ENCODE data around the gene CD86. TPM values are rescaled to one million over a fixed set of nuclear protein-coding genes. Genes with fewer than 3 reads are reported as not detected.

CD86 gene
- total RNA-seq, 2 experiments from 2014 or later, result 1.9 to 2.5 TPM

GRCh38 chr3:122082357-122082756 lies 27.2 kb downstream of the CD86 start:
- DNase-seq, result no peak
- Mint-ChIP-seq H3K4me3 (no peak overlapping the region), H3K36me3 (ENCODE audit: low read depth) (no peaks in the 10 kb centered on the region), H3K27ac (peak overlapping the region; percentile 51), H3K27me3 (no peaks in the 10 kb centered on the region), H3K4me1 (peaks cover 51% of the 10 kb centered on the region), H3K9me3 (no peaks in the 10 kb centered on the region)
- ChIA-PET POLR2A (no interaction called here), CTCF (interaction anchor here (0.9 to 5.2 kb wide), 3 partner anchors 10 to 17 kb away, joined by 3 to 39 read pairs (median 3); no protein-coding TSS in a partner anchor)

GRCh38 chr3:122084799-122085198 lies 29.6 kb downstream of the CD86 start:
- Mint-ChIP-seq H3K9me3 (no peaks in the 10 kb centered on the region), H3K36me3 (ENCODE audit: low read depth) (no peaks in the 10 kb centered on the region), H3K4me1 (peaks cover 37% of the 10 kb centered on the region), H3K27me3 (no peaks in the 10 kb centered on the region), H3K4me3 (no peak overlapping the region), H3K27ac (no peak overlapping the region)
- CTCF ChIA-PET, result interaction anchor here (0.7 to 5.2 kb wide), 2 partner anchors 7 to 563 kb away, joined by 3 to 39 read pairs; no protein-coding TSS in a partner anchor
- POLR2A ChIA-PET, result no interaction called here
- DNase-seq, result no peak

GRCh38 chr3:122085673-122086072 lies 30.5 kb downstream of the CD86 start:
- no peak for DNase-seq

GRCh38 chr3:122088531-122088930 lies 33.4 kb downstream of the CD86 start:
- no peaks in the 10 kb centered on the region for H3K27me3 Mint-ChIP-seq
- no peaks in the 10 kb centered on the region for H3K9me3 Mint-ChIP-seq
- H3K36me3 Mint-ChIP-seq (ENCODE audit: low read depth), result peaks cover 2% of the 10 kb centered on the region
- no peak overlapping the region for H3K4me3 Mint-ChIP-seq
- peaks cover 35% of the 10 kb centered on the region for H3K4me1 Mint-ChIP-seq
- DNase-seq, result no peak
- ChIA-PET CTCF (interaction anchor here (0.9 to 2.5 kb wide), 2 partner anchors 12 to 14 kb away, joined by 4 to 11 read pairs; no protein-coding TSS in a partner anchor), POLR2A (no interaction called here)
- no peak overlapping the region for H3K27ac Mint-ChIP-seq

More at GRCh38 chr3:122085673-122086072, 30.5 kb downstream of the CD86 start:
- POLR2A ChIA-PET, result interaction anchor here (1.0 kb wide), 1 partner anchor 8 kb away, joined by 4 read pairs; no protein-coding TSS in a partner anchor
- Mint-ChIP-seq H3K4me3 (no peak overlapping the region), H3K4me1 (peaks cover 32% of the 10 kb centered on the region), H3K27ac (no peak overlapping the region), H3K9me3 (no peaks in the 10 kb centered on the region), H3K27me3 (no peaks in the 10 kb centered on the region), H3K36me3 (ENCODE audit: low read depth) (no peaks in the 10 kb centered on the region)
- CTCF ChIA-PET, result interaction anchor here (0.6 kb wide), 2 partner anchors 8 to 18 kb away, joined by 3 read pairs; no protein-coding TSS in a partner anchor

GRCh38 chr3:122091602-122092295 lies 36.6 kb downstream of the CD86 start:
- no peaks in the 10 kb centered on the region for H3K27me3 Mint-ChIP-seq
- H3K27ac Mint-ChIP-seq, result peak overlapping the region; percentile 91
- H3K36me3 Mint-ChIP-seq (ENCODE audit: low read depth), result peaks cover 2% of the 10 kb centered on the region
- ChIA-PET CTCF (interaction anchor here (1.2 to 5.0 kb wide), 5 partner anchors 9 to 158 kb away, joined by 3 to 39 read pairs (median 4); no protein-coding TSS in a partner anchor), POLR2A (no interaction called here)
- peaks cover 29% of the 10 kb centered on the region for H3K4me1 Mint-ChIP-seq
- no peak overlapping the region for H3K4me3 Mint-ChIP-seq
- H3K9me3 Mint-ChIP-seq, result no peaks in the 10 kb centered on the region
- DNase-seq, result no peak

- POLR2A ChIA-PET, result interaction anchor here (0.6 kb wide), 1 partner anchor 297 kb away, joined by 4 read pairs; no protein-coding TSS in a partner anchor
- peak; percentile 50 for DNase-seq
- H3K4me3 Mint-ChIP-seq, result peak overlapping the region; percentile 12
- H3K36me3 Mint-ChIP-seq (ENCODE audit: low read depth), result peaks cover 2% of the 10 kb centered on the region
- CTCF ChIA-PET, result interaction anchor here (0.6 to 5.0 kb wide), 7 partner anchors 10 to 546 kb away, joined by 3 to 39 read pairs (median 8); no protein-coding TSS in a partner anchor
- no peaks in the 10 kb centered on the region for H3K27me3 Mint-ChIP-seq
- H3K4me1 Mint-ChIP-seq, result peaks cover 29% of the 10 kb centered on the region
- peak overlapping the region; percentile 91 for H3K27ac Mint-ChIP-seq
- no peaks in the 10 kb centered on the region for H3K9me3 Mint-ChIP-seq
Measured at GRCh38 chr3:122092460-122093165, 37.5 kb downstream of the CD86 start.

GRCh38 chr3:122094125-122094524 lies 39.0 kb downstream of the CD86 start:
- Mint-ChIP-seq H3K9me3 (no peaks in the 10 kb centered on the region), H3K4me3 (no peak overlapping the region), H3K27ac (peak overlapping the region; percentile 72), H3K4me1 (peaks cover 29% of the 10 kb centered on the region), H3K27me3 (no peaks in the 10 kb centered on the region), H3K36me3 (ENCODE audit: low read depth) (peaks cover 2% of the 10 kb centered on the region)
- DNase-seq, result no peak
- POLR2A ChIA-PET, result interaction anchor here (1.1 kb wide), 1 partner anchor 8 kb away, joined by 4 read pairs; no protein-coding TSS in a partner anchor
- CTCF ChIA-PET, result interaction anchor here (0.7 to 5.0 kb wide), 8 partner anchors 8 to 548 kb away, joined by 3 to 39 read pairs (median 4); partner anchors contain the start of gene FAM162A

- no peaks in the 10 kb centered on the region for H3K27me3 Mint-ChIP-seq
- peaks cover 2% of the 10 kb centered on the region for H3K36me3 Mint-ChIP-seq (ENCODE audit: low read depth)
- H3K4me3 Mint-ChIP-seq, result no peak overlapping the region
- ChIA-PET CTCF (interaction anchor here (0.6 to 5.0 kb wide), 8 partner anchors 12 to 548 kb away, joined by 3 to 39 read pairs (median 4); partner anchors contain the start of gene FAM162A), POLR2A (interaction anchor here (1.1 kb wide), 1 partner anchor 9 kb away, joined by 4 read pairs; no protein-coding TSS in a partner anchor)
- no peak for DNase-seq
- H3K4me1 Mint-ChIP-seq, result peaks cover 29% of the 10 kb centered on the region
- H3K9me3 Mint-ChIP-seq, result no peaks in the 10 kb centered on the region
- H3K27ac Mint-ChIP-seq, result peak overlapping the region; percentile 72
Measured at GRCh38 chr3:122094693-122095092, 39.5 kb downstream of the CD86 start.

- Mint-ChIP-seq H3K27ac (no peak overlapping the region), H3K27me3 (no peaks in the 10 kb centered on the region), H3K9me3 (no peaks in the 10 kb centered on the region), H3K36me3 (ENCODE audit: low read depth) (peaks cover 2% of the 10 kb centered on the region), H3K4me1 (peaks cover 34% of the 10 kb centered on the region), H3K4me3 (no peak overlapping the region)
- no peak for DNase-seq
- ChIA-PET CTCF (no interaction called here), POLR2A (no interaction called here)
Measured at GRCh38 chr3:122097141-122097540, 42.0 kb downstream of the CD86 start.

GRCh38 chr3:122098611-122099010 lies 43.4 kb downstream of the CD86 start:
- ChIA-PET POLR2A (interaction anchor here (0.6 kb wide), 1 partner anchor 68 kb away, joined by 3 read pairs; no protein-coding TSS in a partner anchor), CTCF (interaction anchor here (0.6 to 2.0 kb wide), 2 partner anchors 21 to 189 kb away, joined by 4 to 8 read pairs; no protein-coding TSS in a partner anchor)
- no peaks in the 10 kb centered on the region for H3K9me3 Mint-ChIP-seq
- H3K4me1 Mint-ChIP-seq, result peaks cover 29% of the 10 kb centered on the region
- no peaks in the 10 kb centered on the region for H3K27me3 Mint-ChIP-seq
- DNase-seq, result no peak
- no peaks in the 10 kb centered on the region for H3K36me3 Mint-ChIP-seq (ENCODE audit: low read depth)
- H3K27ac Mint-ChIP-seq, result no peak overlapping the region
- no peak overlapping the region for H3K4me3 Mint-ChIP-seq

- Mint-ChIP-seq H3K4me3 (no peak overlapping the region), H3K27me3 (no peaks in the 10 kb centered on the region), H3K4me1 (peaks cover 26% of the 10 kb centered on the region), H3K9me3 (no peaks in the 10 kb centered on the region), H3K36me3 (ENCODE audit: low read depth) (no peaks in the 10 kb centered on the region), H3K27ac (no peak overlapping the region)
- ChIA-PET CTCF (interaction anchor here (0.6 to 4.1 kb wide), 3 partner anchors 21 to 190 kb away, joined by 4 to 32 read pairs (median 8); no protein-coding TSS in a partner anchor), POLR2A (no interaction called here)
- no peak for DNase-seq
Measured at GRCh38 chr3:122099255-122099654, 44.1 kb downstream of the CD86 start.

GRCh38 chr3:122100083-122100482 lies 44.9 kb downstream of the CD86 start:
- H3K4me3 Mint-ChIP-seq, result no peak overlapping the region
- H3K27me3 Mint-ChIP-seq, result no peaks in the 10 kb centered on the region
- H3K36me3 Mint-ChIP-seq (ENCODE audit: low read depth), result no peaks in the 10 kb centered on the region
- CTCF ChIA-PET, result interaction anchor here (2.0 to 4.8 kb wide), 5 partner anchors 9 to 159 kb away, joined by 8 to 32 read pairs (median 16); no protein-coding TSS in a partner anchor
- H3K4me1 Mint-ChIP-seq, result peaks cover 27% of the 10 kb centered on the region
- H3K9me3 Mint-ChIP-seq, result no peaks in the 10 kb centered on the region
- POLR2A ChIA-PET, result no interaction called here
- H3K27ac Mint-ChIP-seq, result no peak overlapping the region
- DNase-seq, result no peak
